GM19025 (cell line): ENCODE results near the gene C1QL4.

Source experiments
- ATAC-seq: cut with Tn5 transposase; IDR thresholded peaks from one replicate; pipeline ENCODE4 v1.9.1; 2021; ENCODE audit warnings: mild to moderate bottlenecking, low read depth, moderate library complexity; ENCODE audit not compliant: unreplicated experiment

The C1QL4 gene

GRCh38 chr12:49309386-49309785 is 27.6 kb downstream of the C1QL4 start:
- ATAC-seq: no peak

GRCh38 chr12:49305762-49306510 is 31.1 kb downstream of the C1QL4 start:
- ATAC-seq: no peak

- no peak for ATAC-seq
These were observed 32.8 kb downstream of the C1QL4 start for GRCh38 chr12:49304161-49304560.

- ATAC-seq: no peak
These were observed 35.2 kb downstream of the C1QL4 start for GRCh38 chr12:49301760-49302159.

GRCh38 chr12:49298160-49298559 is 38.8 kb downstream of the C1QL4 start:
- no peak for ATAC-seq

GRCh38 chr12:49297695-49298060 is 39.3 kb downstream of the C1QL4 start:
- ATAC-seq: no peak

- no peak for ATAC-seq
These were observed 39.9 kb downstream of the C1QL4 start for GRCh38 chr12:49296836-49297694.

- no peak for ATAC-seq
These were observed 40.8 kb downstream of the C1QL4 start for GRCh38 chr12:49296034-49296835.

GRCh38 chr12:49295082-49295936 is 41.7 kb downstream of the C1QL4 start, which contains the start of gene PRPH:
Gene PRPH (plus strand): TSS chr12:49295147. CDS start chr12:49295201, 54 bp downstream.
- ATAC-seq: no peak

GRCh38 chr12:49294804-49295081 is 42.2 kb downstream of the C1QL4 start:
- ATAC-seq: no peak

GRCh38 chr12:49294086-49294803 is 42.7 kb downstream of the C1QL4 start:
- ATAC-seq: no peak

- ATAC-seq: no peak
These were observed 43.7 kb downstream of the C1QL4 start for GRCh38 chr12:49293056-49293956.

- no peak for ATAC-seq
These were observed 44.3 kb downstream of the C1QL4 start for GRCh38 chr12:49292729-49293055.

- ATAC-seq: no peak
These were observed 47.9 kb downstream of the C1QL4 start for GRCh38 chr12:49288922-49289555.

GRCh38 chr12:49288412-49288853 is 48.6 kb downstream of the C1QL4 start:
- ATAC-seq: no peak

GRCh38 chr12:49287876-49288275 is 49.1 kb downstream of the C1QL4 start:
- ATAC-seq: no peak

GRCh38 chr12:49284672-49285071 is 52.3 kb downstream of the C1QL4 start:
- ATAC-seq: no peak
